Transverse colon (tissue), 4 donors: ENCODE measurements around the gene ZNF503.

Source experiments
- CTCF ChIP-seq, 5 experiments: fragments of 200-600 bp in 3 of 5; fragments of 450-650 bp in 2 of 5; sonication (generic) in 3 of 5; IDR thresholded peaks; 1 replicate in 2 of 5; 2 replicates in 3 of 5; pipeline ENCODE4 v1.5.1; 2016 to 2017; ENCODE audit warnings: antibody characterized with exemption in 5 of 5, inconsistent platforms in 3 of 5, mild to moderate bottlenecking in 2 of 5, moderate library complexity in 1 of 5
- POLR2A ChIP-seq: fragments of 450-650 bp; IDR thresholded peaks from one replicate; pipeline ENCODE4 v1.6.1; 2016; ENCODE audit warnings: antibody characterized with exemption, mild to moderate bottlenecking, moderate library complexity
- POLR2AphosphoS5 ChIP-seq, 3 donors: sonication (generic); formaldehyde crosslinking; IDR thresholded peaks; one replicate each; pipeline ENCODE4 v1.6.1; 2016; ENCODE audit warnings: antibody characterized with exemption in 3 of 3

GRCh38 chr10:75400771-75401568 lies 594 bp downstream of the ZNF503 start:
- TF ChIP-seq POLR2A (no peak), CTCF (IDR thresholded peaks at IDR 0.05) (no peak), POLR2AphosphoS5 (IDR thresholded peaks at IDR 0.05) (no peak)
